ENCODE measurements around the gene FAM43B. TPM values are rescaled to one million over a fixed set of nuclear protein-coding genes. Genes with fewer than 3 reads are reported as not detected.

The FAM43B gene
- polyA plus RNA-seq, 1 experiment: not detected

GRCh38 chr1:20590306-20590777 lies 38.0 kb downstream of the FAM43B start:
- no peaks in the 10 kb centered on the region for H3K27me3 ChIP-seq (ENCODE audit: control insufficient read depth, insufficient read depth, low read length)
- POLR2A ChIA-PET: no interaction called here
- no peak for TF ChIP-seq CTCF (IDR thresholded peaks at IDR 0.05; ENCODE audit: insufficient read depth, low read depth, low read length)
- CTCF ChIA-PET: interaction anchor here (0.8 to 8.9 kb wide), 4 partner anchors 15 to 49 kb away, joined by 3 to 82 read pairs (median 6); partner anchors contain the start of gene PINK1
- H3K4me3 ChIP-seq (ENCODE audit: low read depth, low read length): no peak overlapping the region
- no peaks in the 10 kb centered on the region for H3K36me3 ChIP-seq (ENCODE audit: control insufficient read depth, insufficient read depth, low read length)
- DNase-seq (ENCODE audit: low read depth): no peak

GRCh38 chr1:20593756-20594155 lies 41.4 kb downstream of the FAM43B start:
- no peak for DNase-seq (ENCODE audit: low read depth)
- Histone ChIP-seq H3K4me3 (ENCODE audit: low read depth, low read length) (no peak overlapping the region), H3K27me3 (ENCODE audit: control insufficient read depth, insufficient read depth, low read length) (no peaks in the 10 kb centered on the region), H3K36me3 (ENCODE audit: control insufficient read depth, insufficient read depth, low read length) (no peaks in the 10 kb centered on the region)
- TF ChIP-seq CTCF (IDR thresholded peaks at IDR 0.05; ENCODE audit: insufficient read depth, low read depth, low read length): no peak
- ChIA-PET POLR2A (no interaction called here), CTCF (interaction anchor here (1.0 to 1.9 kb wide), 2 partner anchors 40 to 45 kb away, joined by 3 to 5 read pairs; no protein-coding TSS in a partner anchor)

DNA sequence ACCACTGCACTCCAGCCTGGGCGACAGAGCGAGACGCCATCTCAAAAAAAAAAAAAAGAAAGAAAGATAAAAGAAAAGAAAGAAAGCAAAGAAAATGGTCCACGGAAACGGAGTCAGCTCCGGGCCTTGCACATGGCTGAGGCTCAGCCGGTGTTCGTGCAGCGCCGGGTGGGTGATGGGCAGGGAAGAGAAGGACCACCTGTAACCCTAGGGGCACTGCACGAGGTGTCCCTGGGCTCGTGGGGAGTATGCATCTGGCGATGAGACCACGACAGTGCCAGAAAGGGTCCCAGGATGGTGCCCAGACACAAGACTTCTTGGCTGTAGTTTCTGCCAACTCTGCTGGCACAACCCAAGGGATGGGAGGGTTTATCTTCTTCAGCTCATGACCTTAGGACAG lies 42.4 kb downstream of the FAM43B start:
- H3K27me3 ChIP-seq (ENCODE audit: control insufficient read depth, insufficient read depth, low read length): no peaks in the 10 kb centered on the region
- ChIA-PET CTCF (interaction anchor here (0.9 to 3.8 kb wide), 2 partner anchors 12 to 38 kb away, joined by 3 to 19 read pairs; partner anchors contain the start of gene PINK1), POLR2A (no interaction called here)
- no peak for DNase-seq (ENCODE audit: low read depth)
- H3K36me3 ChIP-seq (ENCODE audit: control insufficient read depth, insufficient read depth, low read length): no peaks in the 10 kb centered on the region
- H3K4me3 ChIP-seq (ENCODE audit: low read depth, low read length): no peak overlapping the region
- TF ChIP-seq CTCF (IDR thresholded peaks at IDR 0.05; ENCODE audit: insufficient read depth, low read depth, low read length): no peak

- POLR2A ChIA-PET: interaction anchor here (0.7 kb wide), 1 partner anchor 36 kb away, joined by 3 read pairs; no protein-coding TSS in a partner anchor
- Histone ChIP-seq H3K27me3 (ENCODE audit: control insufficient read depth, insufficient read depth, low read length) (no peaks in the 10 kb centered on the region), H3K36me3 (ENCODE audit: control insufficient read depth, insufficient read depth, low read length) (no peaks in the 10 kb centered on the region), H3K4me3 (ENCODE audit: low read depth, low read length) (no peak overlapping the region)
- CTCF ChIA-PET: interaction anchor here (3.8 kb wide), 1 partner anchor 37 kb away, joined by 19 read pairs; the partner anchor contains the start of gene PINK1
- no peak for DNase-seq (ENCODE audit: low read depth)
- no peak for TF ChIP-seq CTCF (IDR thresholded peaks at IDR 0.05; ENCODE audit: insufficient read depth, low read depth, low read length)
Observed at GRCh38 chr1:20596106-20596505, 43.7 kb downstream of the FAM43B start.

- no peaks in the 10 kb centered on the region for H3K36me3 ChIP-seq (ENCODE audit: control insufficient read depth, insufficient read depth, low read length)
- TF ChIP-seq CTCF (IDR thresholded peaks at IDR 0.05; ENCODE audit: insufficient read depth, low read depth, low read length): no peak
- POLR2A ChIA-PET: no interaction called here
- no peak overlapping the region for H3K4me3 ChIP-seq (ENCODE audit: low read depth, low read length)
- CTCF ChIA-PET: interaction anchor here (1.4 to 3.8 kb wide), 2 partner anchors 9 to 35 kb away, joined by 5 to 19 read pairs; partner anchors contain the start of genes CDA and PINK1
- no peaks in the 10 kb centered on the region for H3K27me3 ChIP-seq (ENCODE audit: control insufficient read depth, insufficient read depth, low read length)
- DNase-seq (ENCODE audit: low read depth): no peak
Observed at GRCh38 chr1:20597650-20598049, 45.3 kb downstream of the FAM43B start.

Measured in BJ (cell line).